Parathyroid adenoma (tissue), 2 donors: ENCODE measurements around the gene SPINDOC.

ENCODE experiments used
- H2AFZ ChIP-seq: fragments of 300-600 bp; sonication (generic); one replicate; pipeline ENCODE4 v1.7.0; 2017; ENCODE audit warnings: antibody characterized with exemption, mild to moderate bottlenecking
- H3K27ac ChIP-seq: fragments of 300-600 bp; sonication (generic); one replicate; pipeline ENCODE4 v1.7.0; 2017
- H3K27me3 ChIP-seq: fragments of 300-600 bp; sonication (generic); one replicate; pipeline ENCODE4 v1.7.0; 2017; ENCODE audit warnings: low read length; ENCODE audit not compliant: control insufficient read depth, insufficient read depth
- H3K36me3 ChIP-seq: fragments of 300-600 bp; sonication (generic); one replicate; pipeline ENCODE4 v1.7.0; 2017; ENCODE audit warnings: low read length; ENCODE audit not compliant: control insufficient read depth, insufficient read depth
- H3K4me1 ChIP-seq: fragments of 300-600 bp; sonication (generic); one replicate; pipeline ENCODE4 v1.7.0; 2017; ENCODE audit warnings: control low read depth
- H3K4me2 ChIP-seq: fragments of 300-600 bp; sonication (generic); one replicate; pipeline ENCODE4 v1.7.0; 2017; ENCODE audit warnings: low read length
- H3K4me3 ChIP-seq: fragments of 300-600 bp; sonication (generic); one replicate; pipeline ENCODE4 v1.7.0; 2017; ENCODE audit warnings: low read depth, low read length
- H3K79me2 ChIP-seq: fragments of 300-600 bp; sonication (generic); one replicate; pipeline ENCODE4 v1.7.0; 2017; ENCODE audit warnings: control low read depth
- H3K9ac ChIP-seq: fragments of 300-600 bp; sonication (generic); one replicate; pipeline ENCODE4 v1.7.0; 2017; ENCODE audit warnings: mild to moderate bottlenecking
- H3K9me3 ChIP-seq: fragments of 300-600 bp; sonication (generic); one replicate; pipeline ENCODE4 v1.7.0; 2017; ENCODE audit warnings: low read length; ENCODE audit not compliant: control insufficient read depth
- TF ChIP-seq, protein P1 (sequence below): fragments of 300-600 bp; sonication (generic); IDR thresholded peaks from one replicate; pipeline ENCODE4 v1.7.0; 2017; ENCODE audit warnings: antibody characterized with exemption, mild to moderate bottlenecking
- donor health status: primary hyperparathyroidism.

Gene SPINDOC

DNA sequence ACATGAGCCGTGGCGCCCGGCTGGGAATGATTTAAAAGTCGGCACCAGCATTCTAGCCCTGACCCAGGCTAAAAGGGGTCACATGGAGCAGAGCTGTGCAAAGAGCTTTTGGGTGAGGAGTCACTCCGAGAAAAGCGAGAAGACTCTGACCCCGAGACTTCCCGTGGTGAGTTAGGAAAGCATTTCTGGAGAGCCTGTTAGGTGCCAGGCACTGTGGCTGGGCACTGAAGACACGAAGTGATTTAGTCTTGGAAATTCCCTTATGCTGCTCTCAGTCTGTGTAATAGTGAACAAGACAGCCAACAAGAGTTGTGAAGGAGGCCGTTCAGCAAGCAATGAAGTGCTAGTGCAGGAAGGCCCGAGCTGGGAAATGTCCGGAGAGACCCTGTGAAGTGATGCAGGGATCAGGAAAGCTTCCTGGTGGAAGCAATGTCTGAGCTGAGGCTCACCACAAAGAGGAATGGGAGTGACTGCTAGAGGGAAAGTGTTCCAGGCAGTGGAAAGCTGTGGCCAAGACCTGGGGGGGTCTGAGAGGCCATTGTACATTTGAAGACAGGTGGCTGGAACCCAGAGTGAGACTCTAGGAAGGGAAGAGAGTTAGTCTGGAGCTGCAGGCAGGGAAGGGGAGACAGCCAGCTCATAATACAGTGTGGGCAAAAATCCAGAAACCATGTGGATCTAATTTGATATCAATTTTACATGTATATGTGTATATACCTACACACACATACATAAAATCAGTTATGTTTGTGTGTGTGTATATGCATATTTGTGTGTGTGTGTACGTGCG, 57.3 kb downstream of the SPINDOC start:
- Histone ChIP-seq H3K9ac (no peak overlapping the region), H2AFZ (no peak overlapping the region), H3K36me3 (no peaks in the 10 kb centered on the region), H3K4me3 (no peak overlapping the region), H3K27me3 (no peaks in the 10 kb centered on the region), H3K27ac (no peak overlapping the region), H3K4me2 (no peak overlapping the region), H3K4me1 (peaks cover 29% of the 10 kb centered on the region), H3K79me2 (peaks cover 9% of the 10 kb centered on the region), H3K9me3 (no peaks in the 10 kb centered on the region)
- TF ChIP-seq, protein P1, sequence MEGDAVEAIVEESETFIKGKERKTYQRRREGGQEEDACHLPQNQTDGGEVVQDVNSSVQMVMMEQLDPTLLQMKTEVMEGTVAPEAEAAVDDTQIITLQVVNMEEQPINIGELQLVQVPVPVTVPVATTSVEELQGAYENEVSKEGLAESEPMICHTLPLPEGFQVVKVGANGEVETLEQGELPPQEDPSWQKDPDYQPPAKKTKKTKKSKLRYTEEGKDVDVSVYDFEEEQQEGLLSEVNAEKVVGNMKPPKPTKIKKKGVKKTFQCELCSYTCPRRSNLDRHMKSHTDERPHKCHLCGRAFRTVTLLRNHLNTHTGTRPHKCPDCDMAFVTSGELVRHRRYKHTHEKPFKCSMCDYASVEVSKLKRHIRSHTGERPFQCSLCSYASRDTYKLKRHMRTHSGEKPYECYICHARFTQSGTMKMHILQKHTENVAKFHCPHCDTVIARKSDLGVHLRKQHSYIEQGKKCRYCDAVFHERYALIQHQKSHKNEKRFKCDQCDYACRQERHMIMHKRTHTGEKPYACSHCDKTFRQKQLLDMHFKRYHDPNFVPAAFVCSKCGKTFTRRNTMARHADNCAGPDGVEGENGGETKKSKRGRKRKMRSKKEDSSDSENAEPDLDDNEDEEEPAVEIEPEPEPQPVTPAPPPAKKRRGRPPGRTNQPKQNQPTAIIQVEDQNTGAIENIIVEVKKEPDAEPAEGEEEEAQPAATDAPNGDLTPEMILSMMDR = no peak

DNA sequence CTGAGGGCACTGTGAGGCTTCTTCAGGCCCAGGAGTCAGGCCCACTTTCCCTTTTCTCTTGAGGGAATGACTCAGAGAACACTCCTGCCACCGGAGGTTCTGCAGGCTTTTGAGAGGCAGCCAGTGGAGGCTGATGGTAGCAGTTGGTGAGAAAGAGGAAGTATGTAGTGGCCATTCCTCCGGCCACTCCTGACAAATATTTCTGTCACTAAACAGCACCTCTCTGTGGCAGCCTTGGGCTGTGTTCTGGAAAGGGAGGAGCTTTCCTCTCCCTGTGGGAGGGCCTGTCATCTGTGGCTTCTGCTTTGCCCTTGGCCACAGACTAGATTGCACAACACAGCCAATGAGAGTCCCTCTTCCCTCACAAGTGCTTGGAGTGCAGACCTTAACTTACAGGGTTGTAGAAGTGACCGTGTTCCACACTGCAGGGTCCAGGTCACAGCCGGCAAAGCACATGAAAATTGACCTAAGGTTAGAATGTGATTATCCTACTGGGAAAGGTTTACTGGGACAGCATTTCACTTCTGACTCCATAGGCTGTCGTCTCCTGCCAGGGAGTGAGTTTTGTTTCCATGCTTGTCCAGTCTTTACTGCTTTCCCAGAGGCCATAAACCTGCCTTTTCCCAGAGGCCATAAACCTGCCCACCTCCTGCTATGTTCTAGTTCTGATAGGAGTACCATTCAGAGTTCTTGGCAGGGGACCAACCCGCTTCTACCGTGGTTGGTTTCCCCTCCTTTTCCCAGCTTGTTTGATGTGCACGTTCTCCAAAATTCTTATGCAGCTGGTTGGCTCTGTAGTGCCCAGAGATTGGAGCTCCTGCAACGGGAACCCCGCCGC, 58.9 kb downstream of the SPINDOC start:
- no peak overlapping the region for H2AFZ ChIP-seq
- no peaks in the 10 kb centered on the region for H3K36me3 ChIP-seq
- peak overlapping the region; percentile 22 for H3K4me2 ChIP-seq
- no peaks in the 10 kb centered on the region for H3K27me3 ChIP-seq
- no peaks in the 10 kb centered on the region for H3K9me3 ChIP-seq
- peak overlapping the region; percentile 55 for H3K27ac ChIP-seq
- TF ChIP-seq, protein P1 = peak; percentile 57
- H3K9ac ChIP-seq = no peak overlapping the region
- H3K4me1 ChIP-seq = peaks cover 17% of the 10 kb centered on the region
- peak overlapping the region; percentile 16 for H3K4me3 ChIP-seq
- peaks cover 11% of the 10 kb centered on the region for H3K79me2 ChIP-seq

DNA sequence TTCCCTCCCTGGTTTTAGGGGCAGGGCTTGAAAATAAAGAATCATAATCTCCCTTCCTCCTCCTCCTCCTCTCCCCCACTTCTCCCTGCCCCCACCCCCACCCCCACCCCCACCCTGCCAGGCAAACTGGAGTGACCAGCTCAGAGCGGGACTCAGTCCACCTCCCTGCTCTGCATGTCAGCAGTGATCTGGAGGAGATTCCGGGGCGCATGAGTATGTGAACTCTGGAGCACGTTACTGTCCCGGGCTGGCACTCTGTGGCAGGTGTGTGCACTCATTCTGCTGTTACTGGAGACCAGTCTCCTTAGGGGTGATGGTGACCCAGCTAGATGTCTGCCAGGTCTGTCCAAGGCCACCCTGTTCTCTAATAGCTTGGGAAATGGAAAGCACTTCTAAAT, 59.5 kb downstream of the SPINDOC start:
- H3K4me3 ChIP-seq = no peak overlapping the region
- no peak overlapping the region for H2AFZ ChIP-seq
- H3K36me3 ChIP-seq = no peaks in the 10 kb centered on the region
- peak overlapping the region; percentile 36 for H3K27ac ChIP-seq
- peak overlapping the region; percentile 57 for H3K4me2 ChIP-seq
- TF ChIP-seq, protein P1 = no peak
- peaks cover 11% of the 10 kb centered on the region for H3K79me2 ChIP-seq
- H3K4me1 ChIP-seq = peaks cover 13% of the 10 kb centered on the region
- no peaks in the 10 kb centered on the region for H3K27me3 ChIP-seq
- H3K9ac ChIP-seq = no peak overlapping the region
- no peaks in the 10 kb centered on the region for H3K9me3 ChIP-seq

DNA sequence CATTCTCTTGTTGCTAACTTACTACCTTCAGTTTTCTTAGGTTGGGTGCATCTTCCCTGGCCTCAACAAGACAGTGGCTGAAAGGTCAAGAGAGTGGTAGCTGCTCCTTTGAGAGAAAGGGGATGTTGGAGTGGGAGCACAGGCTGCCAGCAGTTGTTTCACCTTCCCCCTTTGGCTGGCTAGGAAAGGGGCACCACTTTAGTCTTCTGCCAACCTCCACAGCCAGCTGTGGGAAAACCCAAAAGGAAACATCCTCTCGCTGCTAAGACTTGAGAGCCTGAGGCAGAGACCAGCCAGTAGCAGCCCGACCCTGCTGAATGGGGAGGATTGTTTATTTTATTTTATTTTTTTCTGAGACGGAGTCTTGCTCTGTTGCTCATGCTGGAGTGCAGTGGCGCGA, 60.1 kb downstream of the SPINDOC start:
- TF ChIP-seq, protein P1 = no peak
- peaks cover 11% of the 10 kb centered on the region for H3K79me2 ChIP-seq
- H2AFZ ChIP-seq = no peak overlapping the region
- peak overlapping the region; percentile 36 for H3K27ac ChIP-seq
- H3K9me3 ChIP-seq = no peaks in the 10 kb centered on the region
- H3K4me3 ChIP-seq = no peak overlapping the region
- no peaks in the 10 kb centered on the region for H3K36me3 ChIP-seq
- H3K9ac ChIP-seq = no peak overlapping the region
- H3K4me1 ChIP-seq = peaks cover 14% of the 10 kb centered on the region
- H3K27me3 ChIP-seq = no peaks in the 10 kb centered on the region
- H3K4me2 ChIP-seq = peak overlapping the region; percentile 57
